Measurements from ENCODE around the gene DNAJB13.
A peak's percentile ranks its signal among the peaks of the same experiment; 100 is the strongest.
"Not testable (repeated sequence)": the region's sequence is repeated elsewhere in the genome, so short reads cannot be mapped to it uniquely, and the experiment has no call there.

The DNAJB13 gene

DNA sequence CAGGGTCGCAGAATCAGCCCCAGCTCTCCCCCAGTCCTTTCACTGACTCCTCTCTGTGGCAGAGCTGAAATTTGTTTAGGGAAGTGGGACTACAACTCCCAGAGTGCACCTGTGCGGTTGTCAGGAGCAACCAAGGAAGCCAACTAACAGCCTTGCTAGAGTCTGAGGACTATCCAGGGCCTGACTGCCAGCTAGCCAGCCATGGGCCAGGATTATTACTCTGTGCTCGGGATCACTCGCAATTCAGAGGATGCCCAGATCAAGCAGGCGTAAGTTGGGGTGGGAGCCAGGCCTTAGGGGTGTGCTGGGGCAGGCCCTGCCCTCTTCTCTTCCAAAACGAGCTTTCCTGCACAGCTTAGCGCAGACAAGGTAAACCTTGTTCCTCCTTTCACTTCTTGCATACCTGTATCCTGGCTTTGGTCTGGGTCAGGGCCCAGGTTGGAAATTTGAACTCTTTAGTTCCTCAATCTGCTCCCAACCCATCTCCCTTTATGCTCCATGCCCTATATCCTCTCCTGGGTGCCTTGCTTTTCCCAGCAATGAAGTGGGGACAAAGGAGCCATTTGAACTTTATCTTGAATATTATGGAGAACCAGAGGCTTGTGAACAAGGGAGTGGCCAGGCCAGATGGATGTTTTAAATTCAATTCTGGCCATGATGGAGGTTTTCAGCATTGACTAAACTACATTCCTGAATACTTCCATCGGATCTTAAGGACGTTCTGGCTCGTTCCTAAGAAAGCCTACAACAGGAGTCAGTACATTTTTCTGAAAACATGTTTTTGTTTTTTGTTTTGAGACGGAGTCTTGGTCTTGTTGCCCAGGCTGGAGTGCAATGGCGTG is at the start of gene DNAJB13:
DNAJB13 (plus strand) TSS at position 158 of the 842 bp plus-strand sequence; CDS start at position 202, 44 bp downstream.
- no peak for DNase-seq (ENCODE audit: low read depth in 2 of 2)

GRCh38 chr11:73902303-73902702 is 48.5 kb upstream of the DNAJB13 start:
- no peak for DNase-seq (ENCODE audit: low read depth in 2 of 2)

DNA sequence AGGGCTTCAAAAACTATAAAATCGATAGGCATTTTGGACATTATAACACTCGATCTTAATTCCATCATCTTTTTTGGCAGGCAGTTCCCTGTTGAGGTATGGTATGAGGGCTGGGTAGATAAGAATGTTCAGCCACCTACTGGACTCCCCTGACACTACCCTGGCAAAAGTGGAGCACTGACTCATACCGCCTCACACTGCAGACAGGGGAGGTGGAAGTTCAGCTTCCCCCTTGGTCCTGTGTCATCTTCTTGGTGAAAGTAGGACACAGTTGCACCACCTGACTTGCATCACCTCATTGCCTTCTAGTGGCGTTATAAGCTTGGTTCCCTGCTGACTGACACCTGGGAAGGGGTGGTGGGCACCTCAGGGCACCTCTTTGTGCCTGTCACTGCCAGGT is 43.6 kb upstream of the DNAJB13 start:
- peak in 1 of 2 donors; percentile 8 for DNase-seq (ENCODE audit: low read depth in 2 of 2)

DNA sequence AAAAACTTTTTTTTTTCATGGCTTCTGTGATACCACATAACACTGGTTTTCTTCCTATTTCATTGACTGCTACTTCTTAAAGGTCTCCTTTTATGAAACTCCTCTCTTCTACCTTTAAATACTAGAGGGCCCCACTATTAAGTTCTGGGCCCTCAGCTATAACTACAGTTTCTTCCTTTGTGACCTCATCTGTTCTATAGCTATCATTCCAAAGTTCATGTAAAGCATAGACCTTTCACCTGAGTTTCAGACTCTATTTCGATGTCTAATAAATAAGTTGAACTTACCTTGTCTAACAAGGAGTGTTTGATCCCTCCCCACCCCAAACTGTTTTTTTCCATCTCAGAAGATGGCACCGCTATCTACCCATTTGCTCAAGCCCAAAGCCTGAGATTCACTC is 38.8 kb upstream of the DNAJB13 start:
- DNase-seq (ENCODE audit: low read depth in 2 of 2), result no peak

DNA sequence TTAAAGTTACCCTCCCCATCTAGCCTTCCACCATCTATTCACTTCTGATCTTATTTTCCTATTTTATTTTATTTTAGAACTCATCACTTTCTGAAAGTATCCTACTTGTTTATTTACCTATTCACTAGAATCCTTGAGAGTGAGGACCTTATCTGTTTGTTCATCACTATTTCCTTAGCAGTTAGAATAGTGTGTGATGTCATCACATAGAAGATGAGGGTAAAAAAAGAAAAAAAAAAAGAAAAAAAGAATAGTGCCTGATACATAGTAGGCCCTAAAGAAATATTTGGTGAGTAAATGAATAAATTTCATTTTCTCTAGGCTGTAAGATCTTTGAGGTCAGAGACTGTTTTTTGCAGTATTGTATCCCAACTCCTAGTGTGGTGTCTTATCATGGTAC is 37.4 kb upstream of the DNAJB13 start:
- DNase-seq (ENCODE audit: low read depth in 2 of 2), result no peak

GRCh38 chr11:73914284-73914683 is 36.5 kb upstream of the DNAJB13 start:
- DNase-seq (ENCODE audit: low read depth in 2 of 2), result no peak

DNA sequence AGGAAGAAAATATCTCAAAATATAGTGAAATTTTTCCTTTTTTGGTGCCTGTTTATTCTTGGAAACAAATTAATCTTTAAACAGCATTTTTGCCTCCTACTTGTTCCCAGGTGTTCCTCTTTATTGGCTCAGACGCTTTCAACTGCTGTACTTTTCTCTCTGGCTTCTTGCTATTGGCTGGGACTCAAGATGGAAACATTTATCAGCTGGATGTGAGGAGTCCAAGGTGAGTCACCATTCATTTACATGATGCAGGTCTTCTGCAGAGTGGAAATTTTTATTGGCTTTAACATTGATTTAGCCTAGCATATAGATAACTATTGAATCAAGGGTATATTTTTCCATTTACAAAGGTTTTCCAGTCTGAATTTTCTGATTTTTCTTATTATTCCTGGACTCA is 34.4 kb upstream of the DNAJB13 start:
- DNase-seq (ENCODE audit: low read depth in 2 of 2), result no peak

- DNase-seq (ENCODE audit: low read depth in 2 of 2), result no peak
Observed at GRCh38 chr11:73921180-73921579, 29.6 kb upstream of the DNAJB13 start.

- DNase-seq (ENCODE audit: low read depth in 2 of 2), result no peak
Observed at GRCh38 chr11:73929388-73929787, 21.4 kb upstream of the DNAJB13 start.

GRCh38 chr11:73931039-73931645 is 19.7 kb upstream of the DNAJB13 start:
- DNase-seq (ENCODE audit: low read depth in 2 of 2), result no peak

- no peak for DNase-seq (ENCODE audit: low read depth in 2 of 2)
Observed at GRCh38 chr11:73931951-73932350, 18.9 kb upstream of the DNAJB13 start.

DNA sequence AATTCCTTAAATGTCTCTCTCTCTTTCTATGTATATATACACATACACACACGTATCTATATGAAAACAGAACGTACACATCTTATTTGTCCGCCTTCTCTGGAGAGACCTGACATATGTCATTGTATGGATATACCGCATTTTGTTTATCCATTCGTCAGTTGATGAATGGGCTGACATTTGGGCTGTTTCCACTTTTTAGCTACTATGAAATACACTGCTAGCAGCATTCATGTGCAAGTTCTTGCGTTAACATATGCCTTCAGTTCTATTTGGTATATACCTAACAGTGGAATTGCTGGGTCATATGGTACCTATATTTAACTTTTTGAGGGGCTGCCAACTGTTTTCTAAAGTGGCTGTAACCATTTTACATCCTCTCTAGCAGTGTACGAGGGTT is 18.0 kb upstream of the DNAJB13 start:
- DNase-seq (ENCODE audit: low read depth in 2 of 2), result no peak

- not testable (repeated sequence) for DNase-seq (ENCODE audit: low read depth in 2 of 2)
Observed at GRCh38 chr11:73936047-73936446, 14.8 kb upstream of the DNAJB13 start.

GRCh38 chr11:73939096-73939495 is 11.7 kb upstream of the DNAJB13 start:
- DNase-seq (ENCODE audit: low read depth in 2 of 2), result no peak

GRCh38 chr11:73940801-73941570 is 9.8 kb upstream of the DNAJB13 start:
- no peak for DNase-seq (ENCODE audit: low read depth in 2 of 2)

DNA sequence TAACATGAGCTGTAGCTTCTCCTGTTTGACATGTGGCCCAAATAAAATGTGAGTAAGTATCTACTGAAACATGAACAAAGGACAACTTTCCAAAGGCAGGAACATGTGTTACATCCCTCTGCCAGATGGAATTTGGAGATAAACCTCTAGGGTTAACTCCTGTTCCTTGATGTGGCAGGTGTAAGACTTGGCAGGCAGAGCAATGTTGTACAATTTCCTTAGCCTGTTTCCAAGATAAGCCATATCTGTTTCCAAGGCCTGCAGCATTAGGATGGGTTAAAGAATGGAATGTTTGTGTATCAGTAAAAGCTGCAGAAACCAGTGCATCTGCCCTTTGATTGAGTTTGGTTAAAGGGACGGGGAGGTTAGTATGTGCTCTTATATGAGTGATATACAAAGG is 8.8 kb upstream of the DNAJB13 start:
- DNase-seq (ENCODE audit: low read depth in 2 of 2), result no peak

DNA sequence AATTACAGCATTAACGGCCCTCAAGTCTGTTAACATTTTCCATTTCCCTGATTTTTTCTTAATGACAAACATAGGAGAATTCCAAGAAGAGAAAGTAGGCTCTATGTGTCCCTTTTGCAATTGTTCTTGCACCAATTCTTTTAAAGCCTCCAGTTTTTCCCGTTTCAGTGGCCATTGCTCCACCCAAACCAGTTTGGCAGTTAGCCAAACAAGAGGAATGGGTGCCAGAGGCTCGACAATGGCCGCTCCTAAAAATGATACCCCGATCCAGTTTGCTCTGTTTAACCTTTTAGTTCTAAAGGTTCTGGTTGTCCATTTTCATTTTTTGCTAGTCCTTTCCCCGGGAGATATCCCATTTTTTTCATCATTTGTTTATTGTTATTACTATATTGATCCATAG is 6.7 kb upstream of the DNAJB13 start:
- no peak for DNase-seq (ENCODE audit: low read depth in 2 of 2)

GRCh38 chr11:73944901-73945300 is 5.9 kb upstream of the DNAJB13 start:
- no peak for DNase-seq (ENCODE audit: low read depth in 2 of 2)

DNA sequence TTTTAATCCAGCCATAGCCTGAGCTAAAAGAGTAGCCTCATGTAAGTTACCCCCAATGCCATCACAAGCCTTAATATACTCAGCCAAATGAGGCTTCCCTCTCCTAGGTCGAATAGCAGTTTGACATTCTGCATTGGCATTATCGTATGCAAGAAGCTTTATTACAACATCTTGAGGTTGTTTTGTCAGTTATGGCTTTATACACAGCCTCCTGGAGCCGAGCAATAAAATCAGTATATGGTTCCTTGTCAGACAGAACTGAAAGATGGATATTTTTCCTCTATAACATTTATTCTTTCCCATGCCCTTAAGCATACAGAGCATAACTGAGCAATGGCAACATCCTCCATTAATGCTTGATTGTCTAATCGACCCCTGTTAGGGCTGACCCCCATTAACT is 5.4 kb upstream of the DNAJB13 start:
- no peak for DNase-seq (ENCODE audit: low read depth in 2 of 2)

DNA sequence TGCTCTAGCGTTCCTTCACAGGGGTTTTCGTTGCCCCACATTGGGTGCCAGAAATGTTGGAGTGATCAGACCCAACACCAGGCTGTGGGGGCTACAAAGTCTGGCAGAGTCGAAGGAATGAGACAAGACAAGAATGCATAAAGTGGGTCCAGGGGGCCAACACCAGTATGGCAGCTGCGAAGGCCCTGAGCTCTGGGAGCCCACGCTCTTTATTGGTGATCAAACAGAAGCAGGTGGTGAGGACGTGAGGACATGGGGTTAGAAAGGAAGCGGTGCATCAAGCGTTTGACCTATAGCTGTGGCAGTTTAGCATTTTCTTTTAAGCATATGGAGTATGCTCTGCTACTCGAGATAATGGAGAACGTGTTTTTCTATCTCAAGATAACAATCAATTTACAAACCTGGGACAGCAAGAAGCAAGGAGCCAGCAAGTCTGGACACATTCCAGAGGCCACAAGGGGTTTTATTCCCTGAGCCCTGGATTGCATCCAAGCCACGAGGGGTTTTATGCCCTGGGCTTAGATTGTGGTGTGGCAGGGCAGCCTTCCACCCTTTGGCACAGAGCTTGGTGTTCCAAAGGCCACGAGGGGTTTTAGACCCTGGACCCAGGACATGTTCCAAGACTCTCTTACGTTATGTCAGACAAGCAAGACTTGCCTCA is 3.9 kb upstream of the DNAJB13 start:
- no peak for DNase-seq (ENCODE audit: low read depth in 2 of 2)

DNA sequence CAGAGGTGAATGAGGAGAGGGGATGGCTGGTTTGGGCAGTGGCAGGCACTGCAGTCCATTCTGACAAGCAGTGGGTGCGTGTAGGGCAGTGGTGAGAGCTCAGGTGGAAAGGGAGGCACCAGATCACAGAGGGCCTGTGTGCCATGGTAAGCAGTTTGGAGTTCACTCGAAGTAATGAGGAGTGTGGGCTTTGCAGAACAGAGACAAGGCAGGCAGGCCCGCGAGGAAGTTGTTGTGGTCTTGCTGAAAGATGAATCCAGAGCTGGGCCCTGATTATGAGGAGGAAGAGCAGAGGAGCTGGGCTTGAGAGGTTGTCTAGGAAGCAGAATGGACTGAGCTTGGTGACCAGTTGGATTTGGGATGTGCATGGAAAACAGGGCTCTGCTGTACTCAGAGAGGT is 1.6 kb upstream of the DNAJB13 start:
- no peak for DNase-seq (ENCODE audit: low read depth in 2 of 2)

DNA sequence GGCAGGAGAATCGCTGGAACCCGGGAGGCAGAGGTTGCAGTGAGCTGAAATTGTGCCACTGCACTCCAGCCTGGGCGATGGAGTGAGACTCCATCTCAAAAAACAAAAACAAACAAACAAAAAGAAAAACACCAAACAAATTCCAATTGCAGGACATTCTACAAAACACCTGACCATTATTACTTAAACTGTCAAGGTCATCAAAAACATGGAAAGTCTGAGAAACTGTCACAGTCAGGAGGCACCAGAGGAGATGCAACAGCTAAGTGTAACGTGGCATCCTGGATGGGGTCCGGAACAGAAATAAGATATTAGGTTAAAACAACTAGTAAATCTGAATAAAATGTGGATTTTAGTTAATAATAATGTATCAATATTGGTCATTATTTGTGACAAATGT is 914 bp upstream of the DNAJB13 start:
- no peak for DNase-seq (ENCODE audit: low read depth in 2 of 2)
